Fibroblast of mammary gland (primary cell): ENCODE measurements around the gene CES3.

Experiments
- DNase-seq: peaks from one replicate; pipeline ENCODE4 v3.0.0-alpha.2; 2010; ENCODE audit warnings: low read depth
- H3K4me3 ChIP-seq: 2 replicates; pipeline ENCODE4 v1.5.1; 2011; ENCODE audit warnings: low read depth, mild to moderate bottlenecking, low read length, moderate library complexity; ENCODE audit not compliant: control insufficient read depth
- CTCF ChIP-seq: conservative IDR thresholded peaks from 2 replicates; pipeline ENCODE4 v1.5.1; 2011; ENCODE audit warnings: low read depth, low read length, inconsistent platforms; ENCODE audit not compliant: control insufficient read depth, insufficient read depth

The CES3 gene, protein sequence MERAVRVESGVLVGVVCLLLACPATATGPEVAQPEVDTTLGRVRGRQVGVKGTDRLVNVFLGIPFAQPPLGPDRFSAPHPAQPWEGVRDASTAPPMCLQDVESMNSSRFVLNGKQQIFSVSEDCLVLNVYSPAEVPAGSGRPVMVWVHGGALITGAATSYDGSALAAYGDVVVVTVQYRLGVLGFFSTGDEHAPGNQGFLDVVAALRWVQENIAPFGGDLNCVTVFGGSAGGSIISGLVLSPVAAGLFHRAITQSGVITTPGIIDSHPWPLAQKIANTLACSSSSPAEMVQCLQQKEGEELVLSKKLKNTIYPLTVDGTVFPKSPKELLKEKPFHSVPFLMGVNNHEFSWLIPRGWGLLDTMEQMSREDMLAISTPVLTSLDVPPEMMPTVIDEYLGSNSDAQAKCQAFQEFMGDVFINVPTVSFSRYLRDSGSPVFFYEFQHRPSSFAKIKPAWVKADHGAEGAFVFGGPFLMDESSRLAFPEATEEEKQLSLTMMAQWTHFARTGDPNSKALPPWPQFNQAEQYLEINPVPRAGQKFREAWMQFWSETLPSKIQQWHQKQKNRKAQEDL

DNA sequence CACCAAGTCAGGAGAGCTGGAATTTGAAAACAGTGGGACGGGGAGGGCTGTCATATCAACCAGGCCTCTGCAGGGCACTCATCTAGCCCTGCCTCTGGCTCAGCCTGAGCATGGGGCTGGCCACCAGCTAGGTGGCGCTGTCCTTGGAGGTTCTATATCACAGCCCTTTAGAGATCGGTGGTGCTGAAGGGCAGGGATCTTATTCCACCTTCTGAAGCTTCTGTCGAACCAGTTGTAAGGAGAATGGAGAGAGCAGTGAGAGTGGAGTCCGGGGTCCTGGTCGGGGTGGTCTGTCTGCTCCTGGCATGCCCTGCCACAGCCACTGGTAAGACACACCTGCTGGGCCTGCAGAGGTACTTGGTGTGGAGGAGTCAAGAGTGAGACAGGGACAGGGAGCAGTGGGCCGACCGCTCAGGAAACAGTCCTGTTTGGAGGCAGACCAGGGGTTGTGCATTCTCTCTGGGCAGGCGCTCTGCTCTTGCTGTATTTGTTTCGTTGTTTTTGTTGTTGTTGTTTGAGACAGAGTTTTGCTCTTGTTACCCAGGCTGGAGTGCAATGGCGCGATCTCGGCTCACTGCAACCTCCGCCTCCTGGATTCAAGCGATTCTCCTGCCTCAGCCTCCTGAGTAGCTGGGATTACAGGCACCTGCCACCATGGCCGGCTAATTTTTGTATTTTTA is at the start of gene CES3:
TSS of gene CES3 (plus strand) at position 202 of the 680 bp plus-strand sequence. CDS start at position 244, 42 bp downstream.
- peak; percentile 59 for DNase-seq
- TF ChIP-seq CTCF = peak; percentile 77

GRCh38 chr16:66911801-66912200 is 49.3 kb upstream of the CES3 start:
- DNase-seq = no peak
- H3K4me3 ChIP-seq = no peak overlapping the region
- no peak for TF ChIP-seq CTCF

More for the DNA sequence above, at the start of gene CES3:
- no peak within 1 kb of the TSS for H3K4me3 ChIP-seq

- DNase-seq = no peak
- no peak overlapping the region for H3K4me3 ChIP-seq
- TF ChIP-seq CTCF = no peak
These were observed 48.0 kb upstream of the CES3 start for GRCh38 chr16:66913081-66913480.

- no peak for TF ChIP-seq CTCF
- no peak for DNase-seq
- no peak overlapping the region for H3K4me3 ChIP-seq
These were observed 47.4 kb upstream of the CES3 start for GRCh38 chr16:66913711-66914110.

- H3K4me3 ChIP-seq = no peak overlapping the region
- no peak for DNase-seq
- TF ChIP-seq CTCF = no peak
These were observed 46.5 kb upstream of the CES3 start for GRCh38 chr16:66914541-66914940.

GRCh38 chr16:66915041-66915440 is 46.0 kb upstream of the CES3 start:
- no peak overlapping the region for H3K4me3 ChIP-seq
- no peak for DNase-seq
- no peak for TF ChIP-seq CTCF
